Neural progenitor cell (in vitro differentiated cells): ENCODE measurements around the gene GCN1. TPM values are rescaled to one million over a fixed set of nuclear protein-coding genes. Genes with fewer than 3 reads are reported as not detected.

Experiments used
- DNase-seq: peaks from one replicate; pipeline ENCODE4 v3.0.0-alpha.2; 2016; ENCODE audit warnings: low spot score
- H2AFZ ChIP-seq: fragments of 200-600 bp; sonication (generic); replicated peaks from 2 replicates; pipeline ENCODE4 v1.6.1; 2016; ENCODE audit warnings: antibody characterized with exemption
- H3F3A ChIP-seq: fragments of 200-600 bp; sonication (generic); 2 replicates; pipeline ENCODE4 v1.6.1; 2016; ENCODE audit warnings: antibody characterized with exemption, low read depth
- H3K27ac ChIP-seq: fragments of 200-600 bp; sonication (generic); 2 replicates; pipeline ENCODE4 v1.5.1; 2016; ENCODE audit warnings: mild to moderate bottlenecking
- H3K27me3 ChIP-seq: fragments of 200-600 bp; sonication (generic); 2 replicates; pipeline ENCODE4 v1.6.1; 2016; ENCODE audit warnings: mild to moderate bottlenecking, moderate library complexity
- H3K36me3 ChIP-seq: fragments of 200-600 bp; sonication (generic); 2 replicates; pipeline ENCODE4 v1.5.1; 2016
- H3K4me1 ChIP-seq: fragments of 200-600 bp; sonication (generic); 2 replicates; pipeline ENCODE4 v1.6.1; 2016; ENCODE audit warnings: mixed run types
- H3K4me2 ChIP-seq: fragments of 200-600 bp; sonication (generic); 2 replicates; pipeline ENCODE4 v1.6.1; 2016
- H3K4me3 ChIP-seq: fragments of 200-600 bp; sonication (generic); 2 replicates; pipeline ENCODE4 v1.5.1; 2016
- H3K79me2 ChIP-seq: fragments of 200-600 bp; sonication (generic); 2 replicates; pipeline ENCODE4 v1.6.1; 2016; ENCODE audit warnings: low read depth
- H3K9ac ChIP-seq: fragments of 200-600 bp; sonication (generic); 2 replicates; pipeline ENCODE4 v1.6.1; 2016
- H3K9me3 ChIP-seq: fragments of 200-600 bp; sonication (generic); 2 replicates; pipeline ENCODE4 v1.5.1; 2016; ENCODE audit warnings: low read depth
- H4K20me1 ChIP-seq: fragments of 200-600 bp; sonication (generic); 2 replicates; pipeline ENCODE4 v1.6.1; 2016; ENCODE audit warnings: low read depth
- H3K27ac Mint-ChIP-seq: 3 replicates; pipeline ENCODE4 v1.8.0; 2021; ENCODE audit warnings: mixed read lengths
- H3K27me3 Mint-ChIP-seq: 2 replicates; pipeline ENCODE4 v1.8.0; 2022; ENCODE audit warnings: low read depth, mild to moderate bottlenecking, inconsistent platforms, moderate library complexity, mixed read lengths; ENCODE audit not compliant: insufficient read depth
- H3K36me3 Mint-ChIP-seq: 3 replicates; pipeline ENCODE4 v1.8.0; 2021; ENCODE audit warnings: mixed read lengths
- H3K4me1 Mint-ChIP-seq: 3 replicates; pipeline ENCODE4 v1.8.0; 2021; ENCODE audit warnings: mixed read lengths
- H3K4me3 Mint-ChIP-seq: 3 replicates; pipeline ENCODE4 v1.8.0; 2021; ENCODE audit warnings: mild to moderate bottlenecking, moderate library complexity, mixed read lengths
- H3K9me3 Mint-ChIP-seq: 3 replicates; pipeline ENCODE4 v1.8.0; 2020; ENCODE audit warnings: mixed read lengths
- EZH2 ChIP-seq: fragments of 200-600 bp; sonication (generic); IDR thresholded peaks from 2 replicates; pipeline ENCODE4 v1.6.1; 2017; ENCODE audit warnings: antibody characterized with exemption, mild to moderate bottlenecking, moderate library complexity
- EZH2phosphoT487 ChIP-seq: fragments of 200-600 bp; sonication (generic); IDR thresholded peaks from 2 replicates; pipeline ENCODE4 v1.6.1; 2017; ENCODE audit warnings: antibody characterized with exemption
- total RNA-seq: library from RNA; depleted of rRNA; stranded (reverse); fragments of >200 nt; gene quantifications from 2 replicates; pipeline ENCODE4 v1.2.3, GENCODE V29; 2015; ENCODE audit warnings: low replicate concordance
- TF ChIP-seq, protein P1 (sequence below): fragments of 200-600 bp; sonication (generic); IDR thresholded peaks from 2 replicates; pipeline ENCODE4 v1.5.1; 2017; ENCODE audit warnings: antibody characterized with exemption, mild to moderate bottlenecking

GCN1 gene
- total RNA-seq, 1 donor from 2014 or later = 60.9 TPM

DNA sequence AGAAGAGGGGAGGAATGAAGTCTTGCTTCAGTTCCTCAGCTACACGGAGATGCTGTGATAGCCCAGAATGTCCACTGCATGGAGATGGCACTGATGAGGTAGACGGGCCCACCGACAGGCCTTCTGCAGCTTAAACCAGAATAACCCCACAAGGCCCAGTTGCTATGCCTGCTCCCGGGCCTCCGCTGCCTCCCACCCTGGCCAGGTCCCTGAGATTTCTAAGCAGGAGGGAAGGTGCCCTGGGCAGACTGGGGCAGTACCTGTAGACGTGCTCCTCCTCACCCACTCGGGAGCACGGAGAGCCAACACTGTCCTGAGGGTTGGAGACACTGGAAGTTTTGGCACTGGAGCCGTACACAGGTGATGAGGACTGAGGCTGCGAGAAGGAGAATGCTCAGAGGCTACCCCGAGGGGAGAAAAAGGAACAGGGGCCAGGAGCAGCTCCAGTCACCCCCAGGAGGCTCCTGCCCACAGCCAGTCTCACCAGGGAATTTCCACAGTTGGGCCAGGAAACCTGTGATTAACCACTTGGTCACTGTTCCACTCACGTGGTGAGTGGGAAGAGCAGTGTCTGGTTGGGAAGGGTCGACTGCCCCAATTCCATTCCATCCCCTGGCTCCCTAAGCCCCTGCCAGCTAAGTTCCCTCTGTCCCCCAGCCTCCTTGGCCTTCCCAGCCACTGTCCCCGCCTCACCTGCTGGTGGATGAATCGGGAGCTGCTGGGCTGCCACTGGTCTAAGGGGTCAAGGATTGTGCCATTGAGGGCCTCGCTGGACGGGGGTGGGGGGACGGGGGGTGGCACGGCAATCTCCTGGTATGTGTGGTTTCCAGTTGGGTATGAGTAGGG, 29.2 kb upstream of the GCN1 start:
- TF ChIP-seq, protein P1, sequence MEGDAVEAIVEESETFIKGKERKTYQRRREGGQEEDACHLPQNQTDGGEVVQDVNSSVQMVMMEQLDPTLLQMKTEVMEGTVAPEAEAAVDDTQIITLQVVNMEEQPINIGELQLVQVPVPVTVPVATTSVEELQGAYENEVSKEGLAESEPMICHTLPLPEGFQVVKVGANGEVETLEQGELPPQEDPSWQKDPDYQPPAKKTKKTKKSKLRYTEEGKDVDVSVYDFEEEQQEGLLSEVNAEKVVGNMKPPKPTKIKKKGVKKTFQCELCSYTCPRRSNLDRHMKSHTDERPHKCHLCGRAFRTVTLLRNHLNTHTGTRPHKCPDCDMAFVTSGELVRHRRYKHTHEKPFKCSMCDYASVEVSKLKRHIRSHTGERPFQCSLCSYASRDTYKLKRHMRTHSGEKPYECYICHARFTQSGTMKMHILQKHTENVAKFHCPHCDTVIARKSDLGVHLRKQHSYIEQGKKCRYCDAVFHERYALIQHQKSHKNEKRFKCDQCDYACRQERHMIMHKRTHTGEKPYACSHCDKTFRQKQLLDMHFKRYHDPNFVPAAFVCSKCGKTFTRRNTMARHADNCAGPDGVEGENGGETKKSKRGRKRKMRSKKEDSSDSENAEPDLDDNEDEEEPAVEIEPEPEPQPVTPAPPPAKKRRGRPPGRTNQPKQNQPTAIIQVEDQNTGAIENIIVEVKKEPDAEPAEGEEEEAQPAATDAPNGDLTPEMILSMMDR = no peak
- TF ChIP-seq EZH2phosphoT487 (no peak), EZH2 (no peak)
- Mint-ChIP-seq H3K27me3 (peaks cover 11% of the 10 kb centered on the region), H3K36me3 (peaks cover 5% of the 10 kb centered on the region), H3K27ac (no peak overlapping the region), H3K4me1 (peaks cover 31% of the 10 kb centered on the region), H3K4me3 (no peak overlapping the region), H3K9me3 (no peaks in the 10 kb centered on the region)
- Histone ChIP-seq H3K9ac (no peak overlapping the region), H4K20me1 (peaks cover 36% of the 10 kb centered on the region), H3F3A (peaks cover 20% of the 10 kb centered on the region), H2AFZ (no peak overlapping the region), H3K27me3 (no peaks in the 10 kb centered on the region), H3K9me3 (no peaks in the 10 kb centered on the region), H3K4me3 (no peak overlapping the region), H3K79me2 (no peaks in the 10 kb centered on the region), H3K4me1 (peaks cover 27% of the 10 kb centered on the region), H3K27ac (no peak overlapping the region), H3K36me3 (no peaks in the 10 kb centered on the region), H3K4me2 (no peak overlapping the region)
- DNase-seq = no peak

DNA sequence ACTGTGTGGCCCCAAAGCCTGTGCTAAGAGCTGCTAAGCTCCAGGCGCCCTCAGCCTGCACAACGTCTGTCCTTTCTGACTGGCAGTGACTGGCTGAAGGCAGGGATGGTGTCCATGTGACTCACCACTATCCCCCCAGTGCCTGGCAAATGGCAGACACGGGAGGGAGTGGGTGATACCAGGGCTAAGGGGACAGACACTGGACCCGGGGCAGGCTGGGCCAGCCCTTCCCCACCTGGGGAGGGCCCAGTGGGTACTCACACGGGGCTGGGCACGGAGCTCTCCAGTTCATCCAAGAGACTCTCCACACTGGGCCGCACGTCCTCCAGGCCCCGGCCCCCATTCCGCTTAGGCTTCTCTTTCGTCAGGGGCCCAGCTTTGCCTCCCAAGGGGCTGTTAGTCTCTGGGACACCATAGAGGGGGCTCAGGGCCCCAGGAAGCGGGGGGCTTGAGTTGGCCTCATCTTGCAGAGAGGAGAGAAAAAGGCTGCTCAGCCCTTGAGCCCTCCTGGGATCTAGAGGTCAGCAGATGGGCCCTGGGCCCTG, 27.8 kb upstream of the GCN1 start:
- Mint-ChIP-seq H3K27me3 (peaks cover 11% of the 10 kb centered on the region), H3K36me3 (peaks cover 5% of the 10 kb centered on the region), H3K4me1 (peaks cover 20% of the 10 kb centered on the region), H3K9me3 (no peaks in the 10 kb centered on the region), H3K27ac (no peak overlapping the region), H3K4me3 (no peak overlapping the region)
- no peak overlapping the region for H2AFZ ChIP-seq
- H3K27ac ChIP-seq = no peak overlapping the region
- no peaks in the 10 kb centered on the region for H3K9me3 ChIP-seq
- H3K4me3 ChIP-seq = no peak overlapping the region
- no peaks in the 10 kb centered on the region for H3K79me2 ChIP-seq
- peaks cover 19% of the 10 kb centered on the region for H3K4me1 ChIP-seq
- TF ChIP-seq EZH2 = no peak
- H3K27me3 ChIP-seq = no peaks in the 10 kb centered on the region
- no peak overlapping the region for H3K9ac ChIP-seq
- H3K36me3 ChIP-seq = no peaks in the 10 kb centered on the region
- no peak for DNase-seq
- peaks cover 27% of the 10 kb centered on the region for H4K20me1 ChIP-seq
- no peak overlapping the region for H3K4me2 ChIP-seq
- peaks cover 13% of the 10 kb centered on the region for H3F3A ChIP-seq

DNA sequence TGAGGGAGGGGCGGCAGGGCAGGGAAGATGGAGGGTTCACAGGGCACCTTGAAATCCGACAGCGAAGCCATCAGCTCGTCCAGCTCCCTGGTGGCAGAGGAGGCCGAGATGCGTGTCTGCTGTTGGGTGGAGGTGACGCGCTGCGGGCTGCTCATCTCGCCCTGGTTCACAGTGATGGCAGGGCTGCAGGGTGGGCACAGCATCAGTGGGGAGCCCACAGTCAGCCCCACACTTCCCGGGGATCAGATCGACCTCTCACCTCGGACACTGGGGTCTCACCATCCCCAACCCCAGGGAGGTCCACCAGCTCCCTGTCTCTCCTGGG, 27.0 kb upstream of the GCN1 start:
- H3K9ac ChIP-seq = no peak overlapping the region
- Mint-ChIP-seq H3K27me3 (peaks cover 9% of the 10 kb centered on the region), H3K4me3 (no peak overlapping the region), H3K27ac (no peak overlapping the region), H3K9me3 (no peaks in the 10 kb centered on the region), H3K36me3 (peaks cover 5% of the 10 kb centered on the region), H3K4me1 (peaks cover 20% of the 10 kb centered on the region)
- H3K27me3 ChIP-seq = no peaks in the 10 kb centered on the region
- no peak overlapping the region for H2AFZ ChIP-seq
- TF ChIP-seq EZH2 (no peak), EZH2phosphoT487 (no peak)
- TF ChIP-seq, protein P1 = no peak
- DNase-seq = no peak
- H3K4me1 ChIP-seq = peaks cover 19% of the 10 kb centered on the region
- no peak overlapping the region for H3K27ac ChIP-seq
- peaks cover 27% of the 10 kb centered on the region for H4K20me1 ChIP-seq
- H3K79me2 ChIP-seq = no peaks in the 10 kb centered on the region
- no peak overlapping the region for H3K4me2 ChIP-seq
- peaks cover 13% of the 10 kb centered on the region for H3F3A ChIP-seq
- no peaks in the 10 kb centered on the region for H3K36me3 ChIP-seq
- H3K4me3 ChIP-seq = no peak overlapping the region
- H3K9me3 ChIP-seq = no peaks in the 10 kb centered on the region
